NK-92 (cell line): ENCODE results near the gene FAM131B.
"Not testable (repeated sequence)": the region's sequence is repeated elsewhere in the genome, so short reads cannot be mapped to it uniquely, and the experiment has no call there.

Experiments used
- DNase-seq: peaks from one replicate; lab custom pipeline; 2025; ENCODE audit not compliant: unreplicated experiment; lab: John Stamatoyannopoulos, UW

FAM131B gene

DNA sequence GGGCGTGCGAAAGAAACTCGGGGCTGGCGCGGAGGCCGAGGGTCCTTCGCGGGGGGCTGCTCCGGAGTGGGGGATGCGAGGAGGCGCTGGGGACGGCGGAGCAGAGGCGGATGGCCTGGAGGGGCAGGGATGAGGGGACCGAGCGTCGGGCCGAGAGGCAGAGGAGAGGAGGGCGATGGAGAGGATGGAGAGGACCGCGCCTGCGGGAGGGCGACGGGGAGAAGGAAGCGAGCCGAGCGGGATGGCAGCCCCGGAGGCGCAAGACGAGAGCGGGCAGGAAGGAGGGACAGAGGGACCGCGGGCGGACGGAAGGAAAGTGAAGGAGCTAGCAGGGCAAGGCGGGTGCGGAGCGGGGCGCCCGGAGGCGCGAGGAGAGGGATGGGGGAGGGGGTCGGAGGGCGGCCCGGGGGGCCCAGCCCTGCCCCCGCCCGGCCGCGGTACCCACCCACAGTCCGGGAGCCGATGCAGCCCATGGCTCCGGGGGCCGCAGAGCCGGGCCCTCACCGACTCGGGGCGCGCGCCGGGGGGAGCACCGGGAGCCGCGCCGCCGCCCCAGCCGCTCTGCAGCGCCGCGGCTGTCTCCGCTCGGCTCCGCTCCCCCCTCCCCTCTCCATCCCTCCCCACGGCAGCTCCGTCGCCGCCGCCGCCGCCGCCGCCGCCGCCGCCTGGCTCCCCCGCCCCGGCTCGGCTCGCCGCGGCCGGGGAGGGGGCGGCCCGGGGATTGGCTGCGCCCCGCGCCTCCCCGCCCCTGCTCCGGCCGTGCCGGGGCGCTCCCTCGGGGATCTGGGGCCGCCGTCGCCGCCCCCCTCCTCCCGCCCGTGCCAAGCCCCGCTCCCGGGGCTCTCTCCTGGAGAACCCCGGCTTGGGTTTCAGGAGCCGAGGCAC, at the start of gene FAM131B:
TSS of gene FAM131B (minus strand) at position 583 of the 885 bp plus-strand sequence. CDS start at position 473, 110 bp downstream.
- DNase-seq, result no peak

GRCh38 chr7:143411976-143412708, 49.6 kb upstream of the FAM131B start:
- no peak for DNase-seq

DNA sequence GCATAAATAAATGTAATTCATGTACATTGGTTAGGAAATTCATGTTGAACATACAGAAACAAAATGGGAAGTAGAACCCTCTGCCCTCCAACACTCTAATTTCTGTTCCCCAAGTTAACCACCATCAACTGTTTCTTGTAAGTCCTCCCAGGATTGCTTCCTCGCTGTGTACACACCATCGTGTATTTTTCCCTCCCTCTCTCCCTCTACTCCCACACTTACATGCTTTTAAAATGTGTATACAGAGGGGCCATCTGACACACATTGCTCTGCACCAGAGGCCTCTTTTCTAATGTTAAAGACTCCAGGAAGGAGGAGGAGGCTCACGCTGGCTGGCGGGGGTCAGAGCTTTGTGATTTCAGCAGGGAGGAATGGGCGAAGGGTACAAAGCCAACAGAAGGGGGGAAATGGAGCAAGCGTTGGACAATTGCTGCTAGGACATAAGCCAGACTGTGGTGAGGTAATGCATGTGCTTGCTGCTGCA, 48.0 kb upstream of the FAM131B start:
- no peak for DNase-seq

DNA sequence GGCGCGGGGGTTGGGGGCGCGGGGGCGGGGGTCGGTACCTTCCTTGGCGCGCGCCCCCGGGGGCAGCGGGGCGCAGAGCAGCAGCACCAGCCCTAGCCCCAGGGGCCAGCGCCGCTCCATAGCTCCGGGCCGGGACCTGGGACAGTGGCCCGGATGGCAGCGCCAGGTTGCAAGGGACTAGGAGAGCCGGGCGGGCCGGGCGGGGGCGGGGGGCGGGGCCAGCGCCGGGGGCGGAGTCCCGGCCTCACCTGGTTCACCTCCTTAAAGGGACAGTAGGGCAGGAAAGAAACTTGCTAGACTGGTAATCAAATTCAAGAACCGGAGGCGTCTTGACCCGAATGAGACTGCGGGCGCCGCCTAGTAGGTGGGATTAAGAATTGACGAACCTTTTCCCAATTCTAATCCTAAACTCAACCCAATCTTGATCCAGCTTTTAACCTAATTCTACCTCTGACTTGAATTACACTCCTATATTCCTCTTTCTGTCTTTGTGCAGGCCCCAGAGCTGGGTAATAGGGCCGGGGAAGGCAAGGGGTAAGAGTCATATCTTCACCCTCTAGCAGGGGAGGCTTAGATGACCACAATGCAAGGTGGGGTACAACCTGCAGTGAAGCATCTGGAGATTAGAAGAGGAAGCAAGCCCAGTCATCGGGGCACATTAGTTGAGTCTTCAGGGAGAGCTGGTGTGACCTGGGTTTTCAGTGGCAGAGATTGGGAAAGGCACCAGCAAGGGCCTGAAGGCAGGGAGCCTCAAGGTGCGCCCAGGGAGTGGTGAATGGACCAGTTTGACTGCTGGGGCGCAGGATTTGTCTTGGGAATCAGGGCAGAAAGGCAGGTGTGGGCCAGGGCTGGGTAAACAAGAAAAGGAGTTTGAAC, 46.4 kb upstream of the FAM131B start, which contains the start of gene EPHA1:
TSS of gene EPHA1 (minus strand) at position 171 of the 876 bp plus-strand sequence. CDS start at position 120, 51 bp downstream.
- no peak for DNase-seq

GRCh38 chr7:143408252-143408685, 45.8 kb upstream of the FAM131B start:
- no peak for DNase-seq

DNA sequence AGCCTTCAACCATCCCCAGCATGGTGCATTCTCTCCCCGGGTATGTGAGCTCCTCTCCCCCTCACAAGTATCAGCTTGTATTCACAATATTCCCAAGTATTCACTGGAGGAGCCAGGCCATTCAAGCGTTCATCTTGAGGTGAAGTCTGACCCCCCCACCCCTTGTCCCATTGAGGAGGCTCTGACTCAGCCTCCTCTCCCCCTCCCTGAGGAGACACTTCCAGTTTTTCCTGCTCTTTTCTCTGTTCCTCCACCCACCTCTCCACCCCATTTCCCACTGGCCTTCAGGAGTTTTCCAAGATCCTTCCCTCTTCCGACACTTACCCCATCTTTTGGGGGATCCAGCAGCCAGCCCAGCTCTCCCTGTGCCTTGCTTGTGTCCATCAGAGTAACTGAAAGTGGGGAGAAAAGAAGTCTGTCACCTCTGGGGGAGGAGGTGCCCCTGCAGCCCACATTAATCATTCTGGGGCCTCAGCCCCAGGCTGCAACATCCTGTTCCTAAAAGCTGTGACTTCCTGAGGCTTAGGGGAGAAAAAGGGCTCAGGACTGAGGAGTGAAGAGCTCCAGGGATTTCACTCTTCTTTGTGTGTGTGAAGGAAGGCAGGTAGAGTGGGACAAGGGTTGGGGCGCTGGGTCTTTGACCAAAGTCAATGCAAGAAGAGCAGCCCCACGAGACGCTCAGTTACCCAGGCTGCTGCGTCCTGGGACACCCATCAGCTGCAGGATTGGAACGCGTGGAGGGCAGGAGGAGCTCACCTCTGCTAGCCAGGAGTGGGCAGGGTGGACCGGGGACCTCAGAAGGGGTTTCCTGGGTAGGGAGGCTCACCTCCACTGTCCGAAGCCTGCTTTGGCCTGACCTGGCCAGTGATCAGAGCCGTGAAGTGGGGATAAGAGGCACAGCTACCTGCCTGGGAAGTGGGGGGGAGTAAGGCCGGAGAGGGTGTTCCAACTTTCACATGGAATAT, 45.1 kb upstream of the FAM131B start:
- DNase-seq, result peak; percentile 35

- DNase-seq, result no peak
Measured at GRCh38 chr7:143406002-143406357, 43.5 kb upstream of the FAM131B start.

DNA sequence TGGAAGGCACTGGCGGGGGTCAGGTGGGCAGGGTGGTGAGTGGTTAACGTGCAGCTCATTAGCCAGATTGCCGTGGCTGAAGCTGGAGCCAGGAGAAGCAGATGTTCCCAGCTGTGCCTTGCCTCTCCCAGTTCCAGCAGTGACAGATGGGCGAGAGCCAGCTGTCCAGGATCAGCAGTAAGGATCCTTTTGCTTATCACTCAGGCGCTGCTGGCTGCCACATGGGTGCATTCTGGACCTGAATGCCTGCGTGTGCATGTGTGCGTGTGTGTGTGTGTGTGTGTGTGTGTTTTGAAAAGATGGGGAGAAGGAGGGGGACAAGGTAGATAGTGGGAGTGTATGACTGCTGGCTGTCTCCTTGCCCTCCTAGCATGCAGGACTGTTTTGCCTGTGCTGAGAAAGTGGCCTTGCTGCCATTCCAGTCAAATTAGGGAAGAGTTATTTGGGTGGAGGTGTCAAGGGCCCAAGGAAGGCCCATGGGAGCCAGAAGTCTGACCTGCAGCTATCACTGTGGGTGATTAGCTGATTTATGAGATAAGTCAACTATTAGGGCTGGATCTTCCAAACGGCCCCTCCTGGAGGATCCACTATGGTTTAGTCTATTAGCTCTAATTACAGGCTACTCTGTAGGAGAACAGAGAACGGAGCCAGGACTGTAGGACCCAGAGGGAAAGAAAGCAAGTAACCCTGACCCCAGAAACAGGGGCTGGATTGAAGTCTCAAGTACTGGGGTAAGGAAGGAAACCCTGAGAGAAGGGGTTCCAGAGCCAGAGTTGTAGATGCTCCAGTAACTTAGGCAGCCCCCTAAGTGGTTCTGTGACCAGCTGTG, 42.9 kb upstream of the FAM131B start:
- no peak for DNase-seq

- DNase-seq, result not testable (repeated sequence)
Measured at GRCh38 chr7:143402233-143402632, 39.7 kb upstream of the FAM131B start.

- DNase-seq, result no peak
Measured at GRCh38 chr7:143401265-143401664, 38.8 kb upstream of the FAM131B start.

- no peak for DNase-seq
Measured at GRCh38 chr7:143399642-143400041, 37.1 kb upstream of the FAM131B start.

- DNase-seq, result no peak
Measured at GRCh38 chr7:143399151-143399550, 36.6 kb upstream of the FAM131B start.

GRCh38 chr7:143398616-143399015, 36.1 kb upstream of the FAM131B start:
- DNase-seq, result no peak

- no peak for DNase-seq
Measured at GRCh38 chr7:143397710-143398530, 35.4 kb upstream of the FAM131B start.

GRCh38 chr7:143396625-143397556, 34.4 kb upstream of the FAM131B start:
- no peak for DNase-seq

- DNase-seq, result no peak
Measured at GRCh38 chr7:143396182-143396581, 33.7 kb upstream of the FAM131B start.
